GM19455 (cell line): ENCODE data around the gene PLCB1.

Experiments used
- ATAC-seq: cut with Tn5 transposase; IDR thresholded peaks from one replicate; pipeline ENCODE4 v1.9.1; 2021; ENCODE audit not compliant: unreplicated experiment

The PLCB1 gene

DNA sequence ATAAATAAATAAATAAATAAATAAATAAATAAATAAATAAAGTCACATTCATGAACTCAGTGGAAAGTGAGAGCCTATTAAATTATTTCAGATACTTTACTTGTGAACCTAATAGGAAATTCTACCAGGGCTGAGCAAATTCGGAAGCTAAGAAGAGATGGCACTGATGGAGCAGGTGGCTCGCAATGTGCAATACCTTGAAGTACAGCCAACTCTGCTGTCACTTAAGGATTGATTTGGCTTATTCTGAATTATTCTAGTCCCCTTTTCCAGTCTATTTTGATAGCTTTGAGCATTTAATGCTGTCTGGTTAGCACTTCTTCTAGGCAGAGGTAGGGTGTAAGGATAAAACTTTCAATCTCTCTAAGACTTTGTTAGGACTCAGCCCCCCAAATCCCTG is 541.0 kb downstream of the PLCB1 start:
- no peak for ATAC-seq

DNA sequence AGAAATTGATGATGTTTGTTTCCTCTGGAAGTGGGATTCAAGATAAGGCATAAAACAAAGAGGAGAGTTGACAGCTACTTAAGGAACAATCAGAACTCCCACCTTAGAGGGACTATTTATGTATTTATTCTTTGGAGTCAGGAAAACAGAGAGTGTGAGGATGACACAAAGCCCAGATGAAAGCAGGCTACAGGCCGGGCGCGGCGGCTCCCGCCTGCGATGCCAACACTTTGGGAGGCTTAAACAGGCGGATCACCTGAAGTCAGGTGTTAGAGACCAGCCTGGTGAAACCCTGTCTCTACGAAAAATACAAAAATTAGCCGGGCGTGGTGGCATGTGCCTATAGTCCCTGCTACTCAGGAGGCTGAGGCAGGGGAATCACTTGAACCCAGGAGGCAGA is 543.8 kb downstream of the PLCB1 start:
- no peak for ATAC-seq

DNA sequence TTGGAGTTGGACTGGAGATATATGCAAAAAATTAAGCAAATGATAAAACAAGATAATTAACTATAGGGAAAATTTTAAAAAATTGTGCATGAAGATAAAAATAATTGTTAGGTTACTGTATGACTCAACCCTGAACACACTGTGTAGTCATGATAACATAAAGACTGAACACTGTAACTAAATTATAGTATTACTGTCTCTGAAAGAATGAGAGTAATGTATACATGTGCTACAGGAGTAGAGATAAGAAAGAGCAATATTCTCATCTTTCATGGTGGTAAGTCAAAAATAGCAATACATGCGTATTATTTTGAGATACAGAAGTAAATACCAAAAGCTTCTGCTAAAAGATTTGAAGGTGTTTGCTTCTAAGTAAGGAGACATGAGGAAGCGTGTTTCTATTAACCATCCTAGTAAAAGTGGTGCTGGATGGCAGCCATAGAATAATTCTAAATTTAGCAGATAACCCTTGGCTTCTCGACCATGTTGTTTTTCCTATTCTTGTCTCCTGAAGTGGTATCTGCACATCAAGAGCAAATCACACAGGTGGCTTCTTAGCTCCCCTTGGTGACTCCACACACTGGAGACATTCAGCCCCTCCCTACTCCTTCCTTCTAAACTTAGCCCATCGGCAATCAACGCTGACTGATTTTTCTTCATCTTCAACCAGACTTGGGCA is 546.2 kb downstream of the PLCB1 start:
- no peak for ATAC-seq

DNA sequence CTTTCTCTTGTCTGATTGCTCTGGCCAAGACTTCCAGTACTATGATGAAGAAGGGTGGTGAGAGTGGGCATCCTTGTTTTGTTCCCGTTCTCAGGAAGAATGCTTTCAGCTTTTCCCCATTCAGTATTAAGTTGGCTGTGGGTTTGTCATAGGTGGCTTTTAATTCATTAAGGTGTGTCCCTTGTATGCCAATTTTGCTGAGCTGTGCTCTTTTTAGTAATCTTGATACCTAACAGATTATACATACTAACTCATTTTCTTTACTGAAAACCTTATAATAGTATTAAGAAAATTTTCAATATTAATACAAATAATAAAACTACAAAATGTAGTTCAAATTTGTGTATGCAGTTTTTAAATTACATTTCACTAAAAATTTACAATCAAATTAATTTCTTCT is 557.3 kb downstream of the PLCB1 start:
- ATAC-seq: no peak

DNA sequence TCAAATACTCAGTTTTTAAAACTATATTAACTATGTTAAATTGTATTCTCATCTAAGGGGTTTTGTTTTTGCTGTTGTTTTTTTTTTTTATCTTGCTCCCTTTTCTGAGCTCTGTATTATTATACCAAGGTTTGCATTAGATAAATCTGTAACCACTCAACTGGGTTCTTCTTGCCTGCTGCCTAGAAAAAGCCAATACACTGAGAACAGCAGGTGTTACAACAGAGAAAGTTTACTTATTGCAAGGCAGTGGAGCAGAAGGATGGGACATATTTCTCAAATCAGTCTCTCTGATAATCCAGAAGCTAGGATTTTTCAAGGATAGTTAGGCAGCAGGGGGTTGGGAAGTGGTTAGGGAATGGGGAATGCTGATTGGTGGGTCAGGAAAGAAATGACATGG is 558.0 kb downstream of the PLCB1 start:
- ATAC-seq: no peak

DNA sequence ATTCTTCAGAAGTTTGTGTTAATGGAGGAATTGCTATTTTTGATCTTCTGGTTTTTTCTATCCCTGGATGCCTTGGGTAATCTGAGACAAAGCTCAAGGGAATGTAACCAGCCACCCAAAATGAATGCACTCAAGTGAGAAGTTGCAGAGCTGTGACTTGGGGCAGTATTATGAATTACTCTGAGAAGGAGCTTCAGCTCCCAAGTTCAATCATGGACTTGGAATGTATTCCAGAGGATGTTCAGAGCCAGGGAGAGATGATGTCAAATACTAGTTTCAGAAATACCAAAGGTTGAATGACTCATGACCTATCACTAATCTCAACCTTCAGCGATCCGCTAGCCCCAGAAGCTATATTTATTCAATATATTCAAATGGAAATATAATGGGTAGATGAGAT is 561.6 kb downstream of the PLCB1 start:
- ATAC-seq: no peak

DNA sequence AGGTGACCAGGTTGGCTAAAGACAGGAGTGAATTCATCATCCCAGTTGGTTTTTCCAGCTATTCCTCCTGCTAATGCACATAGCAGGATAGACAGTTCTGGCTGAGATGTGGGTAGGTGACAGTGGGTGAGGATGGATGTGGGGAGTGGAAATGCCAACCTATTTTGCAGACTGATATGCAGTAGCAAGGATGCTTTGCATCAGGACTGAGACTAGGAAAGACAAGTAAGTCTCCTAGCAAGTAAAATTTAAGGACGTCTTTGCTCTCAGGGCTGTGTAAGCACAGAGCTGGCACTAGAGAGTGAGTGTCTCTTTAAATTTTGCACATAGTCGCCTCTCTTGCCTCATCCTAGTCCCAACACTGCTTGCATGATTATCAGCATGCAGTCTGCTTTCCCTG is 568.7 kb downstream of the PLCB1 start:
- ATAC-seq: no peak

DNA sequence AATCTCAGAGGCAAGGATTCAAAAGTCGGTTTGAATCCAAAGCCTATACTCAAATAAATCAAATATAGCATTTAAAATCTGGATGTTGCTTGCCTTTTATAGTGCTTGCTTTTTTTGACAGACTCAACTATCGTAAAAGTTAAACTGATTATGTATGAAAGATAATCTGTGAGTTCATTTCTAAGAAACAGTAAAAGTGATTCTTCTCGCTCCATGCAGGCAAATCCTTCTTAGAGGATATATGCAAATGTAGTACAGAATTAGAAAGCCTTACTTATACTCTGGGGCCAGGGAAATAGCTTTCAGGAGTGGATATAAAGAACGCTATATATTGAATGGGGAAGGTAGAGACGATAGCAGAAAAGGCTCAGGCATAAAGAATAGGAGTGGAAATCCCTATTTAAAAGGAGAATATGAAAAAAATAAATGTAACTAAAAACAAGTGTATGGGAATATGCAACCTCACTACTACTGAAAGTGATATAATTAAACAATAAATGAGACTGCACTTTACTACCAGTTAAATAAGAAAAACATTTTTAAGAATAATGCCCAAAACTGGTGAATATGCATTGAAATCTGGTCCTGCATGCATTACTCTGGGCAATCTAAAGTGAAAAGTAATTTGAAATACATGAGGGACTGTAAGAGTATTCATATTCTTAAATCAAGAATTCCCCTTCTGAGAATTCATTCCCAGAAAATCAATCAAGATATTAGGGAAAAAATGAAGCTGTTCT is 575.1 kb downstream of the PLCB1 start:
- ATAC-seq: no peak

DNA sequence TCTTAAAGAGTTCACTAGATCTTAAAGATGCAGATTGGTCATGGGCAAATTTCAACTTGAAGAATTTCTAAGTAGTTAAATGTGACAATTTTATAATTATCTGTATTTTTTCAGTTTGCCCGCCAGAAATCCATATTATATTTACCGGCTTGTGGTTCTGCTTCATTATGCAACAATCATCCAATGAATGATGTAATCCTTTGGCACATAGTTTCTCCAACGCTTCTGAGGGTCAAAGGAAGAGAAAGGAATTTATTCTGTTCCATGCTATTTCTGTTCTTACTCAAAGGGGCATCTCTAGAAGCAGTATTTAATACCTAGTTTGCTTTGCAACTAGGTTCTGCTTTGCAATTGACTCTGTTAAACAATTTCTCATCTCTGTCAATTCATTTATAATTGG is 577.6 kb downstream of the PLCB1 start:
- ATAC-seq: no peak

DNA sequence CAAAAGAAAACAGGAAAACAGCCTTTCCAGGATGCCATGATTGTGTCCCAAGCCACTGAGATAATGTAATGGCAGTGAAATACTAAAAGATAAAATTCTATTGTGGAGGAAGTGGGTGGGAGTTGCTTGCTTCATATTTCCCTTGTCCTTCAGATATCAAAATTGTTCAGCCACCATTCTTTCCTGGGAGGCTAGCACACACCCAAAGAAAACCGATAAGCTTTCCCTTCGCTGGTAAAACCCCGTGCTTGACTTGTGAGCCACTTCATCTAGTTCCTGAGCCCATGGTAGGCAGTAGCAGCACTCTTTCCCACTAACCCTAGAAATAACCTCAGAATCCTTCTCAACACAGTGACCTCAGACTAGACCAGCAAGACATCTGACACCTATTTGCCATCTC is 579.4 kb downstream of the PLCB1 start:
- ATAC-seq: no peak

DNA sequence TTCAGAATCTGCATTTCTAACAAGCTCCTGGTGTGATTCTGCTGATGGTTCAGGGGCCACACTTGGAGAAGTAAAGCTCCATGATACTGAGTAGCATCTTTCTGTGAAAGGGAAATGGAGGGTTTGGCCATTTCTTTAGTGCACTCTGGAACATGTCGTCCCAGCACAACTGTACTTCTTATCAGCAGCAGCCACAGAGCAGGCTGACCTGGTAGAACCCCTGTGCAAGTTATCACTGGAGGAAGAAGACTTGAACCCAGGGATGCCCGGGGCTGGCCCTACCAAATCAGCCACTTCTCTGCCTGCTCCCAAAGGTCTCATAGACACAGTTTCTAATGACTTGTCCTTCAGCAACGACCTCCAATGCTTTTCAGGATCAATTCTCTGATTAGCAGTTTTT is 582.1 kb downstream of the PLCB1 start:
- no peak for ATAC-seq

DNA sequence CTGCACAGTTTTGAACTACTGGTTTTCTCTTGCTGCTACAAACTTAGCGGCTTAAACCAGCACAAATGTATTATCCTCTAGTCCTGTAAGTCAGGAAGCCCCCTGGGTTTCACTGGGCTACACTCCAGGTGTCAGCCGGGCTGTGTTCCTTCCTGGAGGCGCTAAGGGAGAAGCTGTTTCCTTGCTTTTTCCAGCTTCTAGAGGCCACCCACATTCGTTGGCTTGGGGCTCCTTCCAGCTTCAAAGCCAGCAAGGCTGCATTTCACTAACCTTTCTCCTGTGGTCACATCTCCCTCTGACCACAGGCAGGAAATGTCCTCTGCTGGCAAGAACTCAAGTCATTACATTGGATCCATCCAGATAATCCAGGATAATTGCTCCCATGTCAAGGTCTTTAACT is 586.2 kb downstream of the PLCB1 start:
- no peak for ATAC-seq

DNA sequence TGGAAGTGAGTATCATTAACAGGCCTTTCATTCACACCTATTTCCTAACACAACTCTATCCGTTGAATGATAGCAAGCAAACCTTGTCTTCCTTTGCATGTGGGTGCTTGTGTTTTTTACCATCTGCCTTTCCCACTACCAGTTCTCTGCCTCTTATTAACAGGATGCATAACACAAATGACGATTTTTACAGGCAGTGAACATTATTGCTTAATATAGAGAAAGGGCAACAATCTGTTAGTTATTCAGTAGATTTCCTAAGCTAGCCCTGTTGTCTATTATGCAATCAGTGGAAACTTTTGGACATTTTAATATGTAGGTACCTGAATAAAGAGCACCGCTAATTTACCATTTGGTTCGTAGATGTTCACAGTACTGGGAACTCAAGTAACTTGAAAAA is 588.0 kb downstream of the PLCB1 start:
- ATAC-seq: no peak

DNA sequence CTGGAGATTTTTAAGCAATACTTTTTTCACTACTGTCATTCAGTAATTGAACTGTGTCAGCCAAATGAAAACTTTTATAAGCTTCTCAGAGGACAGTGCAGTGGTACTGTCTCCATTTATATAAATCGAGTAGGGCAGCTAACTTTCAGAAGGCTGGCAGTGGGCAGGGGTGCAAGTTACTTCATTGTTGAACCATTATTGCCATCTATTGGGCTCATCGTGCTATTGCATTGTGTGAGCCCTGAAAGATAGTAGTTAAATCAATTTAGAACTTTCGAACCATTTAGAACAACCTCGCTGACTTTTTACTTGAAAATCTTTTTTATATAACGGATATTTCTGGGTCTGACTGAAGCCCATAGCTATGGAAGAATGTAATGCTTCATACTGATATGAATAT is 589.0 kb downstream of the PLCB1 start:
- no peak for ATAC-seq

DNA sequence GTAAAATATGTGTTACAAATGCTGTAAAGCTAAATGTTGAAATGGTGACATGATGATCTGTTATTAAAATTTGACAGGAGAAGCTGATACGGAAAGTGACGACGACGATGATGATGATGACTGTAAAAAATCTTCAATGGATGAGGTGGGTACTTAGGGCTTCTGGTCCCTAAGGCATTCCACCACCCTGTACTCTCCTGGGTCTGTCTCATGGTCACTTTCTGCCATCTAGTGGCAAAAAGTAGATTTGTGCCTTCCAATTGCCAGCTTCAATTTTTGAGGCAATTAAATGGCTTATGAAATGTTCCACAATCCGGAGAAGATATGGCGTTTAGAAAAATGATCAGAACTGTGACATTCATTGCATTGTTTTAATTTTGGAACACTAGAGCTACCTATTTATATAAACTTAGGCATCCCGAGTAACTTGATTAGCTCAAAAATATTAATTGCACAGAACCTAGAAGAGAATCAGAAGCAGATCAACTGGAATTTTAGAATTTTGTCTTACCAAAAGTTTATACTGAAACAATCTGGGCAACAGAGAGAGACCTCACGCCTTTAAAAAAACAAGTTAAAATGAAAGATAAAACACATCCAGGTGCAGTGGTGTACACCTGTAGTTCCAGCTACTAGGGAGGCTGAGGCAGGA is 590.3 kb downstream of the PLCB1 start:
- ATAC-seq: no peak

DNA sequence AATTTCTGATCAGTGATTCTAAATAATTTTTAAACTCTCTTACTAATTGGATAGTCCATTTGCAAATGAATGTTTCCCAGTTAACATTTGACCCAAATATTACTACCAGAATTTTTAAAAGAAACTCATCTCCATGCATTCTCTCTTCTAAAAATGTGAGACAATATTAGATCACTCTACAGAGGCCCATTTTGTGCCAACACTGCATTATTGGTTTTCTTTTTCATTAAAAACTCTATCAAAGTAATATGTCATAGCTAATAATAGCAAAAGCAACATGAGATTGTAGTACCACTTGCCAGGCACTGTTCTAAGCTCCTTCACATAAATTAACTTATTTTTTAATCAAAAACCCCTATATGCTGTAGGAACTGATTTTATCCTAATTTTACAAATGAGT is 591.2 kb downstream of the PLCB1 start:
- ATAC-seq: no peak

DNA sequence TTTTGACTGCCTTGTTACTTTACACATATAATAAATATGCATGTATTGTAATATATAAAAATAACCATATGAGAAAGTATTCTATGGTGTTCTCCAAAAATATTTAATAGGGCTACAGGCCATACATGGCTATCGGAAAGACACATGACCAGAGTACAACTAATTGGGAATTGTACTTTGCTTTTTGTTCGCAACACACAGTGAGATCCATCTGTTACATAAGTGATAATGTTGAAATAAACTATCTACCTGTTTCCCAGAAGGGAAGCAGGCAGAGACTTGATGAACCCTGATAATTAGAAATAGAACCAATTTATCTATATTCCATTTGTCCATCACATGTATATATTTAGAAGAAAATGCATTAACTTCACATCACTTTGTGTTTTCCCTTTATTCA is 592.8 kb downstream of the PLCB1 start:
- no peak for ATAC-seq

DNA sequence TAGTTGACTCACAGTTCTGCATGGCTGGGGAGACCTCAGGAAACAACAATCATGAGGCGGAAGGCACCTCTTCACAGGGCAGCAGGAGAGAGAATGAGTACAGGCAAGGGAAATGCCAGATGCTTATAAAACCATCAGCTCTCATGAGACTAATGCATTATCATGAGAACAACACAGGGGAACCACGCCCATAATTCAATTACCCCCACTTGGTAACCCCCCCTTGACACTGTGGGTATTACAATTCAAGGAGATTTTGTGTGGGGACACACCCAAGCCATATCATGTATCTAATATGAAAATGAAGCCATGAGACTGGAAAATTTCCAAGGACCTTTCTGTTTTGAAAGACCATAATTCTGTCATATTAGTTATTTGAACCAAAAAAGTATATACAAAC is 594.4 kb downstream of the PLCB1 start:
- ATAC-seq: no peak

DNA sequence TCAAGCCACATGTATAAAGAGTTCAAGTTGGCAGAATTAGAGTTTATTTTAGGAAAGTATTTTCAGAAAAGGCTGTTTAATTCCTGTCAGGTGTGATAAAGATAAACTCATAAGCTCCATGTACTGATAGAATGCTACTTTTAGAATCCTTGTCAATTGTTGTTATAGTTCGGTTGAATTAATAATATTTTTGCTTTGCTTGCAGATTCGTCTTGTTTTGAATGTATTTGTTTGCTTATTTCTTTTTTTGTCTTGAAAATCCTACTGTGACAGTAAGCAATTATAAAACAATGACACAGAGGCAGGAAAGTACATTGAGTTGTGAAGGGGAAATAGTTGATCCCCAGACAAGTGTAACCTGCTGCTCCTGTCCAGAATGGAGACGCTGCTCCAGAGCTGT is 602.9 kb downstream of the PLCB1 start:
- ATAC-seq: no peak

DNA sequence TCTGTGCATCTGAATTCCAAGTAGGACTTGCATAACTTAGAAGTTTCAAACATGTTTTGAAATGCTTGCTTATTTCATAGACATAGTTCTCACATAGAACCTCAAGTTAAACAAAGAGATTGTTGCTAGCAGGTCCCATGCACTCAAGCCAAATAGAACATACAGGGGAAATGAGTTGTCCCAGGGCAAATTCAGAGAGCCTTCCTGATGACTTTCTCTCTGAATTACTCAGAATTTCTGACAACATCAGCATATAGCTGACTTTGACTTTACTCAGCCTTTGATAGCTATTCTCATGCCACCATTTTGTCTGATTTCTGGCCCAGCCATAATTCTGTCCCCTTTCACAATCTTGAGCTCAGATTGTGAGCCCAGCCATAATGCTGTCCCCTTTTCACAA is 603.6 kb downstream of the PLCB1 start:
- no peak for ATAC-seq

DNA sequence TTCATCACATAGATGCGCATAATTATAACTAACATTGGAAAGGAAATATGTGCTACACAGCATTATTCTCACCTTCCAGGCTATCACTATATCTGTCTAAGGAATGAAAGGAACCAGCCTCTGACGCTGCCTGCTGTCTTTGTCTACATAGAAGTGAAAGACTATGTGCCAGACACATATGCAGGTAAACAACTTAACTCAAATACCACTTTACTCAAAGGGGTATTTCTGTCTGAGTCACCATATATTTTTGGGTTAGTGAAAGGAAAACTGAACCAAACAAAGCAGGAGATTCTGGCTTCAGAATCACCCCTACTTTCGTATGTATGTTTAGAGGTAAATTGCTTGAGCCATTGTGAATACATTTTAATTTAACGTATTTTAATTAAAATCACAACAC is 608.2 kb downstream of the PLCB1 start:
- ATAC-seq: peak; percentile 65

DNA sequence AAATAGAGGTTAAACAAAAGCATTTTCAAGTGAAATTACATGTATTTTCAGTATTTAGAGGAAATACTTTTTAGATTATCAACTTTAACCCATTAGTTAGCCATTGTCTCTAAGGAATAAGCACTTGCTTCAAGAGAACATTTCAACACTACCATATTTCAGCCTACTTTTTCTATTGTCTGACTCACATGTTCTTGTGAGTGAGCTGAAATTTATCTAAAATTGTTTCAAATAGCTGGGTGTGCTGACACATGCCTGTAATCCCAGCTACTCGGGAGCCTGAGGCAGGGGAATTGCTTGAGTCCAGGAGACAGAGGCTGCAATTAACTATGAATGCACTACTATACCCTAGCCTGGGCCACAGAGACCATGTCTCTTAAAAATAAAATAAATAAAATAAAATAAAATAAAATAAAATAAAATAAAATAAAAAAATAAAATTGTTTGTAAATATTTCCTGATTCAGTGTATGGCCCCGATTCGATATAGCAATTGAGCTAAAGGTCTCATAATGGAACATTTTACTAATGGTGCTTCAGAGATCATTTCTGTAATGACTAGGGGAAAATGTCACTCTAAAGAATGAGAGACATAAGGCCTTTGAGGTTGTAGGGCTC is 612.3 kb downstream of the PLCB1 start:
- ATAC-seq: no peak
